Gastrocnemius medialis (tissue), 4 donors: ENCODE results near the gene LZTS2. TPM values are rescaled to one million over a fixed set of nuclear protein-coding genes. Genes with fewer than 3 reads are reported as not detected.
"Not testable (repeated sequence)": the region's sequence is repeated elsewhere in the genome, so short reads cannot be mapped to it uniquely, and the experiment has no call there.

Source experiments
- ATAC-seq, 2 donors: fragments of 150-250 bp; one replicate each; pipeline ENCODE4 v1.9.1; 2016
- DNase-seq, 2 donors: peaks; one replicate each; pipeline ENCODE4 v3.0.0-alpha.2; 2019
- H3K27ac ChIP-seq, 4 donors: fragments of 200-600 bp; sonication (generic); 1 replicate in 1 of 4; 2 replicates in 3 of 4; pipeline ENCODE4 v1.5.1; 2016 to 2018; ENCODE audit warnings: mild to moderate bottlenecking in 2 of 4, moderate library complexity in 1 of 4
- H3K27me3 ChIP-seq, 3 donors: fragments of 200-600 bp; sonication (generic) in 2 of 3; 1 replicate in 1 of 3; 2 replicates in 2 of 3; pipeline versions ENCODE4 v1.5.1 to v1.6.0; 2016 to 2019; ENCODE audit warnings: mild to moderate bottlenecking in 1 of 3, moderate library complexity in 1 of 3
- H3K36me3 ChIP-seq, 2 donors: fragments of 200-600 bp; sonication (generic) in 1 of 2; one replicate each; pipeline ENCODE4 v1.5.1; 2017 to 2018
- H3K4me1 ChIP-seq, 2 donors: fragments of 200-600 bp; sonication (generic) in 1 of 2; one replicate each; pipeline ENCODE4 v1.5.1; 2016 to 2017; ENCODE audit warnings: mild to moderate bottlenecking in 2 of 2
- H3K4me3 ChIP-seq, 4 donors: fragments of 200-600 bp; sonication (generic) in 3 of 4; 1 replicate in 1 of 4; 2 replicates in 3 of 4; pipeline ENCODE4 v1.5.1; 2016 to 2019; ENCODE audit warnings: mild to moderate bottlenecking in 2 of 4
- H3K9me3 ChIP-seq, 3 donors: fragments of 200-600 bp; sonication (generic) in 2 of 3; 1 replicate in 1 of 3; 2 replicates in 2 of 3; pipeline ENCODE4 v1.5.1; 2016 to 2019
- POLR2A ChIP-seq, 2 donors: fragments of 450-650 bp; IDR thresholded peaks; one replicate each; pipeline ENCODE4 v1.6.1; 2017; ENCODE audit warnings: antibody characterized with exemption in 2 of 2, mild to moderate bottlenecking in 2 of 2, moderate library complexity in 2 of 2
- in situ Hi-C, 4 donors: fragments of 200-750 bp; cut with MboI; loops; one replicate each; pipeline versions ENCODE4 v1.15.0 to v1.8.0; 2017; ENCODE audit warnings: low sequenced_read_pairs in 4 of 4
- intact Hi-C: fragments of 100-400 bp; cut with DNase I; formaldehyde crosslinking; loops from one replicate; pipeline ENCODE4 v1.15.1; 2023; ENCODE audit warnings: low total_unique reads
- total RNA-seq, 4 donors: library from RNA; depleted of rRNA; stranded (reverse); fragments of >200 nt; gene quantifications; one replicate each; pipeline versions ENCODE4 v1.1.0 to v1.2.3, GENCODE V29; 2016
- TF ChIP-seq, protein P1 (sequence below), 5 experiments: fragments of 450-650 bp in 3 of 5; fragments of 200-600 bp in 2 of 5; sonication (generic) in 2 of 5; IDR thresholded peaks in 4 of 5; conservative IDR thresholded peaks in 1 of 5; 1 replicate in 4 of 5; 2 replicates in 1 of 5; pipeline ENCODE4 v1.5.1; 2016 to 2019; ENCODE audit warnings: antibody characterized with exemption in 5 of 5, mild to moderate bottlenecking in 3 of 5, moderate library complexity in 3 of 5

LZTS2 gene
- total RNA-seq, 4 donors from 2014 or later = 22.5 to 44.7 (median 26.7) TPM

DNA sequence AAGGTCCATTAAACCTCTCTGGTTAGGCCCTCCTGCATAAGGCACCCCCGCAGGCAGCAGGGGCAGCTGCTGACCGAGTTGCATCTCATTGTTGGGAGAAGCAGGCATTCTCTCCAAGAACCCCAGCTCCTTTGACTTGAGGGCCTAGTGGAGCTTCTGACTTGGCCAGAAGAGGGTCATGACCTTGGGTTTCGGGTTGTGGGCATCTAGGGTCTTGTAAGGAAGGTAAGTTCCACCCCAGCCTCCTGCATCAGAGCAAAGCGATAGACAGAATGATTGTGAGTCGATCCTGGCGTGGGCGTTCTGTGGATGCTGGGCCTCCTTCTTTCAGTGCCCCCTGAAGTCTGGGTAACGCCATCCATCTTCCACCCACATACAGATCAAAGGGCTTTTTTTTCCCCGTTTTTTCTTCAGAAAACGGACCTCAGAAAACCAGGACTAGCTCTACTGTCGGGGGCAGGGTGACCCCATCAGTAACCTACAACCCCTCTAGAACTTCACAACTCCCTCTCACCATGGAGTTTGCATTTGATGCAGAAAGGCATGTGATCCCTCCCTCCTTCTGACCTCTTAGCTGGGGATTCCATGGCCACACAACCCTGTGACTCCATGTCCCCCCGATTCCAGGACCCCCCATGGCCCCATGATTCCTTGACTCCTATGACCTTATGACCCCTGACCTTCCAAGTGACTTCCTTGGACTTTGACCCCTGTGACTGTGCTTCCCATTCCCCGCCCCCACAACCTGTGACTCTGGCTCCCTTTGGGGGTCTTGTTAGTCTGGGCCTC is 27.3 kb upstream of the LZTS2 start:
- no peak overlapping the region for H3K4me3 ChIP-seq
- H3K4me1 ChIP-seq = peaks cover 7 to 16% of the 10 kb centered on the region in 2 donors
- no peaks in the 10 kb centered on the region for H3K36me3 ChIP-seq
- DNase-seq (no peak), ATAC-seq (no peak)
- intact Hi-C loops = no loop called here
- no peaks in the 10 kb centered on the region for H3K27me3 ChIP-seq
- H3K9me3 ChIP-seq = no peaks in the 10 kb centered on the region
- no peak for TF ChIP-seq POLR2A (IDR thresholded peaks at IDR 0.05)
- TF ChIP-seq, protein P1, sequence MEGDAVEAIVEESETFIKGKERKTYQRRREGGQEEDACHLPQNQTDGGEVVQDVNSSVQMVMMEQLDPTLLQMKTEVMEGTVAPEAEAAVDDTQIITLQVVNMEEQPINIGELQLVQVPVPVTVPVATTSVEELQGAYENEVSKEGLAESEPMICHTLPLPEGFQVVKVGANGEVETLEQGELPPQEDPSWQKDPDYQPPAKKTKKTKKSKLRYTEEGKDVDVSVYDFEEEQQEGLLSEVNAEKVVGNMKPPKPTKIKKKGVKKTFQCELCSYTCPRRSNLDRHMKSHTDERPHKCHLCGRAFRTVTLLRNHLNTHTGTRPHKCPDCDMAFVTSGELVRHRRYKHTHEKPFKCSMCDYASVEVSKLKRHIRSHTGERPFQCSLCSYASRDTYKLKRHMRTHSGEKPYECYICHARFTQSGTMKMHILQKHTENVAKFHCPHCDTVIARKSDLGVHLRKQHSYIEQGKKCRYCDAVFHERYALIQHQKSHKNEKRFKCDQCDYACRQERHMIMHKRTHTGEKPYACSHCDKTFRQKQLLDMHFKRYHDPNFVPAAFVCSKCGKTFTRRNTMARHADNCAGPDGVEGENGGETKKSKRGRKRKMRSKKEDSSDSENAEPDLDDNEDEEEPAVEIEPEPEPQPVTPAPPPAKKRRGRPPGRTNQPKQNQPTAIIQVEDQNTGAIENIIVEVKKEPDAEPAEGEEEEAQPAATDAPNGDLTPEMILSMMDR (IDR thresholded peaks at IDR 0.05 in 4 of 5, conservative IDR thresholded peaks at IDR 0.05 in 1 of 5) = no peak
- in situ Hi-C loops = no loop called here
- no peak overlapping the region for H3K27ac ChIP-seq

DNA sequence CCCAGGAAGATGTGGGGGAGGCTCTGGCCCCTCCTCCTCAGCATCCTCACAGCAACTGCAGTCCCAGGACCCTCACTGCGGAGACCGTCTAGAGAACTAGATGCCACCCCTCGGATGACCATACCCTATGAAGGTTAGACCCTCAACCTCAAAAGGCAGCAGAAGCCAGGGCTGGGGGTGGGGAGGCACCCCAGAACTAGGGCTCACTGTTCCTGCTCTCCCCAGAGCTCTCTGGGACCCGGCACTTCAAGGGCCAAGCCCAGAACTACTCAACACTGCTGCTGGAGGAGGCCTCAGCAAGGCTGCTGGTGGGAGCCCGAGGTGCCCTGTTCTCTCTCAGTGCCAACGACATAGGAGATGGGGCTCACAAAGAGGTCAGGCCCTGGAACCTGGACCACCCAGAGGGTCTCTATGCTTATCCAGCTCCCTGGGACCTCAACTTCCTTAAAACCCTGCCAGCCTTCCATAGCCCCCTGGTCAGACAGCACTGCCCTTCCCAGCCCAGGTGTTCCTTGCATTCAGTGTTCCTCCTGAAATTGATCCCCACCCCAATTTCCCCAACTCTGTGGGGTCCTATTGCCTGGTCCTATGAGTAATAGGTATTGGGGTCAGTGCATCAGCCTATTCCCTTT is 26.6 kb upstream of the LZTS2 start:
- Histone ChIP-seq H3K27ac (no peak overlapping the region), H3K27me3 (no peaks in the 10 kb centered on the region), H3K9me3 (no peaks in the 10 kb centered on the region), H3K4me1 (peaks cover 7 to 16% of the 10 kb centered on the region in 2 donors), H3K36me3 (no peaks in the 10 kb centered on the region), H3K4me3 (no peak overlapping the region)
- intact Hi-C loops = no loop called here
- in situ Hi-C loops = no loop called here
- no peak for ATAC-seq
- no peak for TF ChIP-seq POLR2A (IDR thresholded peaks at IDR 0.05)
- TF ChIP-seq, protein P1 (IDR thresholded peaks at IDR 0.05 in 4 of 5, conservative IDR thresholded peaks at IDR 0.05 in 1 of 5) = no peak
- no peak for DNase-seq

DNA sequence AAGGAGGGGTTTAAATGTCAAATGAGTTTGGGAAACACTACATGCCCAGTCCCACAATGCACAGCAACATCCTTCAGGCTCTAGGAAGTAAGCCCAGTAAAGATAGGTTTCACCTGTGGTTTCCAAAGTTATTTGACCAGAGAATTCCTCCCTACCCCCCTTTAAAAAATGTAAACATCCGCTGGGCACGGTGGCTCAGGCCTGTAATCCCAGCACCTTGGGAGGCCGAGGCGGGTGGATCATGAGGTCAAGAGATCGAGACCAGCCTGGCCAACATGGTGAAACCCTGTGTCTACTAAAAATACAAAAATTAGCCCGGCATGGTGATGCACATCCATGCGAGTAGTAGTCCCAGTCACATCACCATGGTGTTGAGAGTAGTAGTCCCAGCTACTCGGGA is 24.2 kb upstream of the LZTS2 start:
- H3K4me1 ChIP-seq, in situ Hi-C loops, H3K36me3 ChIP-seq, ATAC-seq, H3K9me3 ChIP-seq, DNase-seq, H3K27ac ChIP-seq, H3K4me3 ChIP-seq, intact Hi-C loops, H3K27me3 ChIP-seq: not testable (repeated sequence)

DNA sequence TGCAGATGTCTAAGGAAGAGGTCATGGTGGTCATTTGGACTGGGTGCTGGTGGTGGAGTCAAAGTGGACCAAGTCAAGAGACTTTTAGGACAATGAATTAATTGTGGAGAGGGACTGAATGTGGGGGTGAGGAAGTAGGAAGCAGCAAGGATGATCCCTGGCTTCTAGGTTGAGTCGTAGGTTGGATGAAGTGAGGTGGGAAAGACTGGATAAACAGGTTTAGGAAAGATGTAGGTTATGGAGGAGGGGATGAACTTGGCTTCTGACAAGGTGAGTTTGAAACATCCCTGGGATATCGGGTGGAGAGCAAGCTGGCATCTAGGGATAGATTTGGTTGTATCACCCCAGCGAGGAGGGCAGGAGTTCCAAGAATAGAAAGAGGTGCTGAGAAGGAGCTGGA is 22.7 kb upstream of the LZTS2 start:
- no peaks in the 10 kb centered on the region for H3K27me3 ChIP-seq
- in situ Hi-C loops (no loop called here), intact Hi-C loops (no loop called here)
- DNase-seq (no peak), ATAC-seq (no peak)
- H3K4me3 ChIP-seq = no peak overlapping the region
- H3K36me3 ChIP-seq = peaks cover 0 to 22% of the 10 kb centered on the region in 2 donors
- H3K9me3 ChIP-seq = no peaks in the 10 kb centered on the region
- TF ChIP-seq, protein P1 (IDR thresholded peaks at IDR 0.05 in 4 of 5, conservative IDR thresholded peaks at IDR 0.05 in 1 of 5) = no peak
- no peak for TF ChIP-seq POLR2A (IDR thresholded peaks at IDR 0.05)
- no peaks in the 10 kb centered on the region for H3K4me1 ChIP-seq
- H3K27ac ChIP-seq = no peak overlapping the region

DNA sequence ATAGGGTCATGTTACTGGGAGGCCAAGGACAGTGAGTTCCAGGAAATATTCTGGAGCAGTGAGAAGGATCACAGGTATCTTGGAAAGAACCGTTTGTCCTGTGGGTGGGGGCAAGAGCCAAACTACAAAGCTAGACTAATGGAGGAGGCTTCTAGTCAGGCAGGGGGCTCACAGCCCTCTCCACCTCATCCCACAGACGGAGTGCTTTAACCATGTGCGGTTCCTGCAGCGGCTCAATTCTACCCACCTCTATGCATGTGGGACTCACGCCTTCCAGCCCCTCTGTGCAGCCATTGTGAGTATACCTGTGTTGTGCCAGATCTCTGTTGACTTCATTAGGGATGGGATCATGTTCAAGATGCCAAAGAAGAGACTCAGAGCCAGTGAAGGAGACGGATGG is 22.2 kb upstream of the LZTS2 start:
- no peak for ATAC-seq
- in situ Hi-C loops = no loop called here
- Histone ChIP-seq H3K27me3 (no peaks in the 10 kb centered on the region), H3K27ac (no peak overlapping the region), H3K9me3 (no peaks in the 10 kb centered on the region), H3K36me3 (peaks cover 0 to 22% of the 10 kb centered on the region in 2 donors), H3K4me1 (no peaks in the 10 kb centered on the region), H3K4me3 (no peak overlapping the region)
- intact Hi-C loops = no loop called here
- DNase-seq = no peak
- no peak for TF ChIP-seq POLR2A (IDR thresholded peaks at IDR 0.05)
- TF ChIP-seq, protein P1 (IDR thresholded peaks at IDR 0.05 in 4 of 5, conservative IDR thresholded peaks at IDR 0.05 in 1 of 5) = no peak
